Smooth muscle cell (in vitro differentiated cells): Measurements from ENCODE around the gene TRIM44. TPM values are rescaled to one million over a fixed set of nuclear protein-coding genes. Genes with fewer than 3 reads are reported as not detected.

Experiments
- DNase-seq: peaks from one replicate; lab custom pipeline; 2025; ENCODE audit not compliant: unreplicated experiment; lab: John Stamatoyannopoulos, UW
- H2AFZ ChIP-seq: fragments of 200-600 bp; sonication (generic); 2 replicates; pipeline ENCODE4 v1.6.0; 2016; ENCODE audit warnings: antibody characterized with exemption, low read depth, mild to moderate bottlenecking
- H3F3A ChIP-seq: fragments of 200-600 bp; sonication (generic); 2 replicates; pipeline ENCODE4 v1.6.0; 2017; ENCODE audit warnings: antibody characterized with exemption, low read depth
- H3K27ac ChIP-seq: fragments of 200-600 bp; sonication (generic); 2 replicates; pipeline ENCODE4 v1.5.1; 2016; ENCODE audit warnings: low read depth, mild to moderate bottlenecking
- H3K27me3 ChIP-seq: fragments of 200-600 bp; sonication (generic); 2 replicates; pipeline ENCODE4 v1.6.1; 2016; ENCODE audit warnings: low read depth, mild to moderate bottlenecking
- H3K36me3 ChIP-seq: fragments of 200-600 bp; sonication (generic); 2 replicates; pipeline ENCODE4 v1.5.1; 2016; ENCODE audit warnings: low read depth
- H3K4me1 ChIP-seq: fragments of 200-600 bp; sonication (generic); 2 replicates; pipeline ENCODE4 v1.5.1; 2016; ENCODE audit warnings: low read depth
- H3K4me2 ChIP-seq: fragments of 200-600 bp; sonication (generic); 2 replicates; pipeline ENCODE4 v1.6.0; 2016; ENCODE audit warnings: mild to moderate bottlenecking
- H3K4me3 ChIP-seq: fragments of 200-600 bp; sonication (generic); 2 replicates; pipeline ENCODE4 v1.5.1; 2016; ENCODE audit warnings: mild to moderate bottlenecking
- H3K79me2 ChIP-seq: fragments of 200-600 bp; sonication (generic); 2 replicates; pipeline ENCODE4 v1.6.0; 2016; ENCODE audit warnings: low read depth, mild to moderate bottlenecking
- H3K9ac ChIP-seq: fragments of 200-600 bp; sonication (generic); 2 replicates; pipeline ENCODE4 v1.6.0; 2016; ENCODE audit warnings: low read depth
- H3K9me3 ChIP-seq: fragments of 200-600 bp; sonication (generic); replicated peaks from 2 replicates; pipeline ENCODE4 v1.5.1; 2016; ENCODE audit warnings: low read depth
- H4K20me1 ChIP-seq: fragments of 200-600 bp; sonication (generic); 2 replicates; pipeline ENCODE4 v1.6.0; 2016; ENCODE audit warnings: low read depth
- CTCF ChIP-seq: fragments of 200-600 bp; sonication (generic); IDR thresholded peaks from 2 replicates; pipeline ENCODE4 v1.5.1; 2017; ENCODE audit warnings: borderline replicate concordance, mild to moderate bottlenecking, antibody characterized with exemption; ENCODE audit not compliant: insufficient read depth, poor library complexity, severe bottlenecking
- WGBS: methylation state at CpG from one replicate; pipeline ENCODE4 v1.1.7; 2016; ENCODE audit warnings: low lambda C conversion rate; 5-methylcytosine and 5-hydroxymethylcytosine counted together
- polyA plus RNA-seq: library from polyadenylated mRNA; unstranded; fragments of >200 nt; fragmentation: Nextera tagmentation; extraction: Ambion mirVana; gene quantifications from 2 replicates; pipeline ENCODE4 v1.2.1, GENCODE V29; 2016
- total RNA-seq: library from RNA; depleted of rRNA; stranded (reverse); fragments of >200 nt; gene quantifications from 2 replicates; pipeline ENCODE4 v1.2.3, GENCODE V29; 2014

Gene TRIM44
- total and polyA plus RNA-seq, 2 experiments from 2014 or later: 20.9 to 32.9 TPM

- Histone ChIP-seq H3K27ac (peak overlapping the region; percentile 93), H3K4me1 (peaks cover 47% of the 10 kb centered on the region), H3K9ac (no peak overlapping the region), H3K4me2 (peak overlapping the region; percentile 93), H3F3A (peaks cover 17% of the 10 kb centered on the region), H3K79me2 (peaks cover 23% of the 10 kb centered on the region), H2AFZ (peak overlapping the region; percentile 44), H3K4me3 (peak overlapping the region; percentile 64), H3K9me3 (no peaks in the 10 kb centered on the region), H3K27me3 (no peaks in the 10 kb centered on the region), H4K20me1 (peaks cover 3% of the 10 kb centered on the region), H3K36me3 (no peaks in the 10 kb centered on the region)
- TF ChIP-seq CTCF: no peak
- WGBS: 53% methylated on average over 7 of the region's 7 CpGs
- DNase-seq: no peak
Observed at GRCh38 chr11:35617316-35617686, 45.3 kb upstream of the TRIM44 start.

GRCh38 chr11:35617687-35618496, 44.7 kb upstream of the TRIM44 start, which contains the start of gene FJX1:
FJX1 (plus strand) TSS chr11:35618460; CDS start chr11:35618637, 177 bp downstream.
- H3K27me3 ChIP-seq: no peaks in the 10 kb centered on the region
- H3K79me2 ChIP-seq: peaks cover 23% of the 10 kb centered on the region
- H4K20me1 ChIP-seq: peaks cover 3% of the 10 kb centered on the region
- H3K4me2 ChIP-seq: peak within 1 kb of the TSS; percentile 93
- peaks cover 53% of the 10 kb centered on the region for H3K4me1 ChIP-seq
- peak within 1 kb of the TSS; percentile 93 for H3K27ac ChIP-seq
- peaks cover 23% of the 10 kb centered on the region for H3F3A ChIP-seq
- H3K9me3 ChIP-seq: no peaks in the 10 kb centered on the region
- peak within 1 kb of the TSS; percentile 77 for H3K9ac ChIP-seq
- peak; percentile 35 for DNase-seq
- 1% methylated on average over 39 of the region's 57 CpGs for WGBS
- peak within 1 kb of the TSS; percentile 82 for H2AFZ ChIP-seq
- TF ChIP-seq CTCF: no peak
- peak within 1 kb of the TSS; percentile 64 for H3K4me3 ChIP-seq
- H3K36me3 ChIP-seq: no peaks in the 10 kb centered on the region

GRCh38 chr11:35618497-35619115, 44.0 kb upstream of the TRIM44 start:
- H3K27me3 ChIP-seq: no peaks in the 10 kb centered on the region
- H3K79me2 ChIP-seq: peaks cover 23% of the 10 kb centered on the region
- H3K9me3 ChIP-seq: no peaks in the 10 kb centered on the region
- peaks cover 3% of the 10 kb centered on the region for H4K20me1 ChIP-seq
- H3K36me3 ChIP-seq: no peaks in the 10 kb centered on the region
- peak overlapping the region; percentile 93 for H3K4me2 ChIP-seq
- peaks cover 60% of the 10 kb centered on the region for H3K4me1 ChIP-seq
- DNase-seq: no peak
- H3K9ac ChIP-seq: peak overlapping the region; percentile 77
- TF ChIP-seq CTCF: no peak
- peak overlapping the region; percentile 64 for H3K4me3 ChIP-seq
- peaks cover 29% of the 10 kb centered on the region for H3F3A ChIP-seq
- H2AFZ ChIP-seq: no peak overlapping the region
- H3K27ac ChIP-seq: peak overlapping the region; percentile 93
- WGBS: under 1% methylated on average over 83 of the region's 91 CpGs
